OCI-LY3 (cell line): ENCODE measurements around the gene PAK5.

Source experiments
- H2AFZ ChIP-seq: fragments of 200-600, 300-600 bp; shearing (Covaris generic); 2 replicates; pipeline ENCODE4 v1.6.0; 2014; ENCODE audit warnings: antibody characterized with exemption, low read depth, low read length
- H3K27ac ChIP-seq: fragments of 200-600, 300-600 bp; sonication (generic); 2 replicates; pipeline ENCODE4 v1.5.1; 2014; ENCODE audit warnings: mild to moderate bottlenecking, low read length, moderate library complexity, mixed read lengths
- H3K27me3 ChIP-seq: fragments of 200-600, 300-600 bp; sonication (generic); 2 replicates; pipeline ENCODE4 v1.6.1; 2014; ENCODE audit warnings: low read depth, low read length, mixed read lengths
- H3K36me3 ChIP-seq: fragments of 200-600, 300-600 bp; sonication (generic); replicated peaks from 2 replicates; pipeline ENCODE3; 2014; ENCODE audit warnings: low read depth, low read length, mixed read lengths
- H3K4me1 ChIP-seq: fragments of 300-600, 200-600 bp; sonication (generic); 2 replicates; pipeline ENCODE4 v1.6.1; 2014; ENCODE audit warnings: low read length, mixed read lengths
- H3K4me2 ChIP-seq: fragments of 200-600, 300-600 bp; sonication (generic); 2 replicates; pipeline ENCODE4 v1.6.1; 2014; ENCODE audit warnings: low read length, mixed read lengths
- H3K4me3 ChIP-seq: fragments of 300-600, 200-600 bp; sonication (generic); 2 replicates; pipeline ENCODE4 v1.5.1; 2014; ENCODE audit warnings: antibody characterized with exemption, mild to moderate bottlenecking, low read length, moderate library complexity
- H3K79me2 ChIP-seq: fragments of 300-600, 200-600 bp; shearing (Covaris generic); 2 replicates; pipeline ENCODE4 v1.6.1; 2014; ENCODE audit warnings: mild to moderate bottlenecking, low read length, mixed read lengths
- H3K9ac ChIP-seq: fragments of 300-600, 200-600 bp; shearing (Covaris generic); 2 replicates; pipeline ENCODE4 v1.6.0; 2014; ENCODE audit warnings: mild to moderate bottlenecking, low read length, moderate library complexity
- H3K9me3 ChIP-seq: fragments of 200-600, 300-600 bp; shearing (Covaris generic); 2 replicates; pipeline ENCODE4 v1.6.1; 2014; ENCODE audit warnings: low read length, mixed read lengths; ENCODE audit not compliant: insufficient read depth
- H4K20me1 ChIP-seq: fragments of 200-600, 300-600 bp; sonication (generic); 2 replicates; pipeline ENCODE4 v1.6.1; 2016; ENCODE audit warnings: low read length, mixed read lengths; ENCODE audit not compliant: insufficient read depth
- EZH2phosphoT487 ChIP-seq: fragments of 200-600 bp; shearing (Covaris generic); IDR thresholded peaks from 2 replicates; pipeline ENCODE4 v1.6.1; 2018; ENCODE audit warnings: antibody characterized with exemption, mixed run types, low read depth
- TF ChIP-seq, protein P1 (sequence below): fragments of 200-600, 300-600 bp; sonication (generic); IDR thresholded peaks from 2 replicates; pipeline ENCODE4 v1.5.1; 2014; ENCODE audit warnings: antibody characterized with exemption, low read length, low read depth

Gene PAK5

GRCh38 chr20:9613871-9614270, 225.0 kb downstream of the PAK5 start:
- H3K9ac ChIP-seq, result no peak overlapping the region
- TF ChIP-seq, protein P1, sequence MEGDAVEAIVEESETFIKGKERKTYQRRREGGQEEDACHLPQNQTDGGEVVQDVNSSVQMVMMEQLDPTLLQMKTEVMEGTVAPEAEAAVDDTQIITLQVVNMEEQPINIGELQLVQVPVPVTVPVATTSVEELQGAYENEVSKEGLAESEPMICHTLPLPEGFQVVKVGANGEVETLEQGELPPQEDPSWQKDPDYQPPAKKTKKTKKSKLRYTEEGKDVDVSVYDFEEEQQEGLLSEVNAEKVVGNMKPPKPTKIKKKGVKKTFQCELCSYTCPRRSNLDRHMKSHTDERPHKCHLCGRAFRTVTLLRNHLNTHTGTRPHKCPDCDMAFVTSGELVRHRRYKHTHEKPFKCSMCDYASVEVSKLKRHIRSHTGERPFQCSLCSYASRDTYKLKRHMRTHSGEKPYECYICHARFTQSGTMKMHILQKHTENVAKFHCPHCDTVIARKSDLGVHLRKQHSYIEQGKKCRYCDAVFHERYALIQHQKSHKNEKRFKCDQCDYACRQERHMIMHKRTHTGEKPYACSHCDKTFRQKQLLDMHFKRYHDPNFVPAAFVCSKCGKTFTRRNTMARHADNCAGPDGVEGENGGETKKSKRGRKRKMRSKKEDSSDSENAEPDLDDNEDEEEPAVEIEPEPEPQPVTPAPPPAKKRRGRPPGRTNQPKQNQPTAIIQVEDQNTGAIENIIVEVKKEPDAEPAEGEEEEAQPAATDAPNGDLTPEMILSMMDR, result no peak
- no peak for TF ChIP-seq EZH2phosphoT487
- no peaks in the 10 kb centered on the region for H3K79me2 ChIP-seq
- peaks cover 24% of the 10 kb centered on the region for H4K20me1 ChIP-seq
- no peak overlapping the region for H3K4me3 ChIP-seq
- H3K9me3 ChIP-seq, result no peaks in the 10 kb centered on the region
- peaks cover 60% of the 10 kb centered on the region for H3K27me3 ChIP-seq
- H2AFZ ChIP-seq, result no peak overlapping the region
- H3K4me2 ChIP-seq, result no peak overlapping the region
- H3K36me3 ChIP-seq, result no peaks in the 10 kb centered on the region
- H3K4me1 ChIP-seq, result peaks cover 18% of the 10 kb centered on the region
- no peak overlapping the region for H3K27ac ChIP-seq

- TF ChIP-seq, protein P1, result no peak
- no peak for TF ChIP-seq EZH2phosphoT487
Measured at GRCh38 chr20:9611921-9612320, 227.0 kb downstream of the PAK5 start.

GRCh38 chr20:9610665-9611064, 228.2 kb downstream of the PAK5 start:
- H3K4me3 ChIP-seq, result no peak overlapping the region
- no peak overlapping the region for H3K4me2 ChIP-seq
- TF ChIP-seq EZH2phosphoT487, result no peak
- TF ChIP-seq, protein P1, result no peak
- peaks cover 4% of the 10 kb centered on the region for H3K4me1 ChIP-seq
- peaks cover 76% of the 10 kb centered on the region for H3K27me3 ChIP-seq
- peaks cover 14% of the 10 kb centered on the region for H4K20me1 ChIP-seq
- no peak overlapping the region for H3K9ac ChIP-seq
- no peaks in the 10 kb centered on the region for H3K36me3 ChIP-seq
- no peaks in the 10 kb centered on the region for H3K79me2 ChIP-seq
- no peak overlapping the region for H2AFZ ChIP-seq
- H3K27ac ChIP-seq, result no peak overlapping the region
- no peaks in the 10 kb centered on the region for H3K9me3 ChIP-seq

More at GRCh38 chr20:9611921-9612320, 227.0 kb downstream of the PAK5 start:
- H2AFZ ChIP-seq, result no peak overlapping the region
- no peaks in the 10 kb centered on the region for H3K9me3 ChIP-seq
- no peak overlapping the region for H3K27ac ChIP-seq
- H3K4me3 ChIP-seq, result no peak overlapping the region
- H3K9ac ChIP-seq, result no peak overlapping the region
- no peaks in the 10 kb centered on the region for H3K36me3 ChIP-seq
- peaks cover 17% of the 10 kb centered on the region for H3K4me1 ChIP-seq
- no peak overlapping the region for H3K4me2 ChIP-seq
- no peaks in the 10 kb centered on the region for H3K79me2 ChIP-seq
- H4K20me1 ChIP-seq, result peaks cover 24% of the 10 kb centered on the region
- peaks cover 73% of the 10 kb centered on the region for H3K27me3 ChIP-seq

GRCh38 chr20:9609887-9610502, 228.9 kb downstream of the PAK5 start:
- H3K79me2 ChIP-seq, result no peaks in the 10 kb centered on the region
- H2AFZ ChIP-seq, result no peak overlapping the region
- peaks cover 75% of the 10 kb centered on the region for H3K27me3 ChIP-seq
- no peak overlapping the region for H3K27ac ChIP-seq
- H3K4me3 ChIP-seq, result no peak overlapping the region
- peaks cover 8% of the 10 kb centered on the region; the same call in 1 of the 2 replicates for H4K20me1 ChIP-seq
- H3K36me3 ChIP-seq, result no peaks in the 10 kb centered on the region
- H3K4me2 ChIP-seq, result no peak overlapping the region
- TF ChIP-seq EZH2phosphoT487, result no peak
- TF ChIP-seq, protein P1, result peak; percentile 90
- no peaks in the 10 kb centered on the region for H3K9me3 ChIP-seq
- no peaks in the 10 kb centered on the region; the same call in 1 of the 2 replicates for H3K4me1 ChIP-seq
- H3K9ac ChIP-seq, result no peak overlapping the region
